ENCODE results near the gene RAD17.
"Not testable (repeated sequence)": the region's sequence is repeated elsewhere in the genome, so short reads cannot be mapped to it uniquely, and the experiment has no call there.

RAD17 gene

GRCh38 chr5:69374911-69375446 is 5.4 kb downstream of the RAD17 start:
- no peak for DNase-seq

GRCh38 chr5:69378376-69378775 is 8.8 kb downstream of the RAD17 start:
- DNase-seq, result no peak

GRCh38 chr5:69404659-69405330 is 35.2 kb downstream of the RAD17 start:
- no peak for DNase-seq

- peak; percentile 83 for DNase-seq
Measured at GRCh38 chr5:69414885-69415583, 45.4 kb downstream of the RAD17 start, which contains the start of gene MARVELD2. TSS of gene MARVELD2 (plus strand) at chr5:69415116. CDS start at chr5:69419386, 4,270 bp downstream.

GRCh38 chr5:69415584-69415958 is 46.0 kb downstream of the RAD17 start:
- DNase-seq, result no peak

GRCh38 chr5:69416180-69416579 is 46.6 kb downstream of the RAD17 start:
- DNase-seq, result no peak

GRCh38 chr5:69416699-69417098 is 47.1 kb downstream of the RAD17 start:
- DNase-seq, result no peak

- no peak for DNase-seq
Measured at GRCh38 chr5:69418554-69418953, 48.9 kb downstream of the RAD17 start.

GRCh38 chr5:69431424-69432303 is 62.0 kb downstream of the RAD17 start:
- no peak for DNase-seq

GRCh38 chr5:69432412-69433206 is 63.0 kb downstream of the RAD17 start:
- no peak for DNase-seq

- not testable (repeated sequence) for DNase-seq
Measured at GRCh38 chr5:69435276-69435884, 65.8 kb downstream of the RAD17 start.

GRCh38 chr5:69444127-69444754 is 74.6 kb downstream of the RAD17 start:
- no peak for DNase-seq

GRCh38 chr5:69449511-69449910 is 79.9 kb downstream of the RAD17 start:
- DNase-seq, result no peak

- no peak for DNase-seq
Measured at GRCh38 chr5:69450116-69450515, 80.5 kb downstream of the RAD17 start.

- DNase-seq, result not testable (repeated sequence)
Measured at GRCh38 chr5:69450527-69450926, 80.9 kb downstream of the RAD17 start.

- DNase-seq, result no peak
Measured at GRCh38 chr5:69451941-69452647, 82.5 kb downstream of the RAD17 start.

GRCh38 chr5:69453487-69453886 is 83.9 kb downstream of the RAD17 start:
- DNase-seq, result not testable (repeated sequence)

- no peak for DNase-seq
Measured at GRCh38 chr5:69454460-69455249, 85.0 kb downstream of the RAD17 start.

- DNase-seq, result not testable (repeated sequence)
Measured at GRCh38 chr5:69455428-69455988, 85.9 kb downstream of the RAD17 start.
